Measurements from ENCODE around the gene GSE1.

GRCh38 chr16:85656351-85657266 lies 43.5 kb downstream of the GSE1 start:
- TF ChIP-seq CTCF (tag by site-specific recombination; IDR thresholded peaks at IDR 0.05) (no peak), ZNF623 (tag by site-specific recombination; IDR thresholded peaks at IDR 0.05) (no peak)
